22Rv1 (cell line): ENCODE data around the gene TMEM217.

Experiments used
- ZFX ChIP-seq: fragments of 450-650 bp; IDR thresholded peaks from 2 replicates; pipeline ENCODE4 v1.6.1; 2017; ENCODE audit warnings: antibody characterized with exemption, borderline replicate concordance
- TF ChIP-seq, protein P1 (sequence below): fragments of 450-650 bp; IDR thresholded peaks from 2 replicates; pipeline ENCODE4 v1.5.1; 2017; ENCODE audit warnings: mild to moderate bottlenecking

DNA sequence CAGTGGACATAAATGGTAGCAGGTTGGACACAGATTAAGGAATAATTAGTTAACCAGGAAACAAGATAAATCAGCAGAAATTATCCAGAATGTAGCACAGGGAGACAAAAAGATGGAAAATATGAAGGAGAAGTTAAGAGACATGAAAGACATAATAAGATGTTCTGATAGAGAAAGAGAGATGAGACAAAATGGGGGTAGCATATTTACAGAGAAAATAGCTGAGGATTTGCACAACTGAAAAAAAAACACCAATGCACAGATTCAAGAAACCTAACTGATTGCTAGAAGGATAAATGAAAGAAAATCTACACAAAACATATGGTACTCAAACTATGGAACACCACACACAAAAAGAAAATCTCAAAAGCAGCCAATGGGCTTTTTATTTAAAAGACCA, 35.0 kb downstream of the TMEM217 start:
- TF ChIP-seq, protein P1, sequence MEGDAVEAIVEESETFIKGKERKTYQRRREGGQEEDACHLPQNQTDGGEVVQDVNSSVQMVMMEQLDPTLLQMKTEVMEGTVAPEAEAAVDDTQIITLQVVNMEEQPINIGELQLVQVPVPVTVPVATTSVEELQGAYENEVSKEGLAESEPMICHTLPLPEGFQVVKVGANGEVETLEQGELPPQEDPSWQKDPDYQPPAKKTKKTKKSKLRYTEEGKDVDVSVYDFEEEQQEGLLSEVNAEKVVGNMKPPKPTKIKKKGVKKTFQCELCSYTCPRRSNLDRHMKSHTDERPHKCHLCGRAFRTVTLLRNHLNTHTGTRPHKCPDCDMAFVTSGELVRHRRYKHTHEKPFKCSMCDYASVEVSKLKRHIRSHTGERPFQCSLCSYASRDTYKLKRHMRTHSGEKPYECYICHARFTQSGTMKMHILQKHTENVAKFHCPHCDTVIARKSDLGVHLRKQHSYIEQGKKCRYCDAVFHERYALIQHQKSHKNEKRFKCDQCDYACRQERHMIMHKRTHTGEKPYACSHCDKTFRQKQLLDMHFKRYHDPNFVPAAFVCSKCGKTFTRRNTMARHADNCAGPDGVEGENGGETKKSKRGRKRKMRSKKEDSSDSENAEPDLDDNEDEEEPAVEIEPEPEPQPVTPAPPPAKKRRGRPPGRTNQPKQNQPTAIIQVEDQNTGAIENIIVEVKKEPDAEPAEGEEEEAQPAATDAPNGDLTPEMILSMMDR = no peak
- no peak for TF ChIP-seq ZFX
